GM23338 (cell line): ENCODE results near the gene OSBPL1A. TPM values are rescaled to one million over a fixed set of nuclear protein-coding genes. Genes with fewer than 3 reads are reported as not detected.

Experiments used
- ATAC-seq: fragments of 200-7000 bp; cut with Tn5 transposase; 3 replicates; pipeline ENCODE4 v1.9.1; 2020
- DNase-seq: peaks from one replicate; pipeline ENCODE4 v3.0.0-alpha.2; 2015; ENCODE audit warnings: low spot score
- H2AFZ ChIP-seq: fragments of 200-600 bp; sonication (generic); 2 replicates; pipeline ENCODE4 v1.8.0; 2016; ENCODE audit warnings: antibody characterized with exemption, mild to moderate bottlenecking, moderate library complexity
- H3F3A ChIP-seq: fragments of 200-600 bp; sonication (generic); replicated peaks from 2 replicates; pipeline ENCODE4 v1.8.0; 2017; ENCODE audit warnings: antibody characterized with exemption, mixed run types, low read depth
- H3K27ac ChIP-seq: fragments of 200-600 bp; sonication (generic); 2 replicates; pipeline ENCODE4 v1.6.1; 2016; ENCODE audit warnings: low read depth
- H3K27me3 ChIP-seq: fragments of 200-600 bp; sonication (generic); 2 replicates; pipeline ENCODE4 v1.8.0; 2016; ENCODE audit warnings: mild to moderate bottlenecking, mixed run types, moderate library complexity; ENCODE audit not compliant: insufficient read depth
- H3K36me3 ChIP-seq: fragments of 200-600 bp; sonication (generic); 2 replicates; pipeline ENCODE4 v1.8.0; 2016; ENCODE audit warnings: mild to moderate bottlenecking; ENCODE audit not compliant: insufficient read depth
- H3K4me1 ChIP-seq: fragments of 200-600 bp; sonication (generic); 2 replicates; pipeline ENCODE4 v1.8.0; 2016; ENCODE audit warnings: mild to moderate bottlenecking, moderate library complexity; ENCODE audit not compliant: insufficient read depth
- H3K4me2 ChIP-seq: fragments of 200-600 bp; sonication (generic); 2 replicates; pipeline ENCODE4 v1.7.1; 2017; ENCODE audit warnings: mixed run types
- H3K4me3 ChIP-seq: fragments of 200-600 bp; sonication (generic); 2 replicates; pipeline ENCODE4 v1.6.1; 2016; ENCODE audit warnings: mixed run types
- H3K79me2 ChIP-seq: fragments of 200-600 bp; sonication (generic); replicated peaks from 2 replicates; pipeline ENCODE4 v1.8.0; 2017; ENCODE audit warnings: mild to moderate bottlenecking; ENCODE audit not compliant: insufficient read depth
- H3K9me2 ChIP-seq: fragments of 200-600 bp; sonication (generic); 2 replicates; pipeline ENCODE4 v1.8.0; 2017; ENCODE audit not compliant: insufficient read depth
- H4K20me1 ChIP-seq: fragments of 200-600 bp; sonication (generic); replicated peaks from 2 replicates; pipeline ENCODE4 v1.8.0; 2017; ENCODE audit warnings: mild to moderate bottlenecking; ENCODE audit not compliant: insufficient read depth
- H3K27ac Mint-ChIP-seq: 2 replicates; pipeline ENCODE4 v1.8.0; 2020; ENCODE audit warnings: inconsistent platforms, mild to moderate bottlenecking, moderate library complexity, mixed read lengths
- H3K27me3 Mint-ChIP-seq: 3 replicates; pipeline ENCODE4 v1.8.0; 2022; ENCODE audit warnings: low read depth, mild to moderate bottlenecking, moderate library complexity, mixed read lengths, inconsistent platforms; ENCODE audit not compliant: insufficient read depth, poor library complexity
- H3K36me3 Mint-ChIP-seq: 3 replicates; pipeline ENCODE4 v1.8.0; 2021; ENCODE audit warnings: low read depth, mild to moderate bottlenecking, inconsistent platforms, moderate library complexity, mixed read lengths
- H3K4me1 Mint-ChIP-seq: 3 replicates; pipeline ENCODE4 v1.8.0; 2020; ENCODE audit warnings: mild to moderate bottlenecking, inconsistent platforms, mixed read lengths
- H3K4me3 Mint-ChIP-seq: 3 replicates; pipeline ENCODE4 v1.8.0; 2021; ENCODE audit warnings: moderate library complexity, mild to moderate bottlenecking, inconsistent platforms, mixed read lengths
- H3K9me3 Mint-ChIP-seq: 3 replicates; pipeline ENCODE4 v1.8.0; 2020; ENCODE audit warnings: moderate library complexity, mild to moderate bottlenecking, inconsistent platforms, mixed read lengths
- CREB1 ChIP-seq: fragments of 250-450 bp; sonication (Bioruptor Pico); IDR thresholded peaks from 2 replicates; pipeline ENCODE4 v1.5.0; 2020; ENCODE audit warnings: low read depth, mild to moderate bottlenecking, moderate library complexity
- EZH2 ChIP-seq: fragments of 200-600 bp; sonication (generic); IDR thresholded peaks from one replicate; pipeline ENCODE4 v1.8.0; 2017; ENCODE audit warnings: antibody characterized with exemption, mild to moderate bottlenecking, low read depth; ENCODE audit not compliant: unreplicated experiment
- EZH2phosphoT487 ChIP-seq: fragments of 200-600 bp; sonication (generic); IDR thresholded peaks from one replicate; pipeline ENCODE4 v1.8.1; 2018; ENCODE audit warnings: antibody characterized with exemption; ENCODE audit not compliant: unreplicated experiment
- JUNB ChIP-seq: IDR thresholded peaks from one replicate; pipeline ENCODE4 v1.6.1; 2016; ENCODE audit warnings: antibody characterized with exemption; ENCODE audit not compliant: unreplicated experiment
- POLR2AphosphoS5 ChIP-seq: IDR thresholded peaks from 2 replicates; pipeline ENCODE4 v1.6.1; 2016; ENCODE audit warnings: antibody characterized with exemption, low read depth
- ZNF331 ChIP-seq: fragments of 250-450 bp; sonication (Bioruptor Pico); IDR thresholded peaks from 2 replicates; pipeline ENCODE4 v1.5.0; 2020; ENCODE audit warnings: low read depth, mild to moderate bottlenecking, moderate library complexity
- polyA plus RNA-seq: library from polyadenylated mRNA; unstranded; fragments of >200 nt; fragmentation: Nextera tagmentation; extraction: Ambion mirVana; gene quantifications from 2 replicates; pipeline ENCODE4 v1.2.1, GENCODE V29; 2016
- total RNA-seq: library from RNA; depleted of rRNA; stranded (reverse); fragments of >200 nt; shearing (Covaris generic); gene quantifications from 2 replicates; pipeline ENCODE4 v1.2.3, GENCODE V29; 2014
- TF ChIP-seq, protein P1 (sequence below): IDR thresholded peaks from one replicate; pipeline ENCODE4 v1.6.1; 2018; ENCODE audit warnings: antibody characterized with exemption; ENCODE audit not compliant: unreplicated experiment
- TF ChIP-seq, protein P2 (sequence below), 2 experiments: fragments of 200-600 bp in 1 of 2; sonication (generic) in 1 of 2; conservative IDR thresholded peaks; 2 replicates each; pipeline versions ENCODE4 v1.5.1 to v1.6.1; 2016 to 2017; ENCODE audit warnings: antibody characterized with exemption in 2 of 2, low read depth in 2 of 2, mild to moderate bottlenecking in 2 of 2, moderate library complexity in 1 of 2

Gene OSBPL1A
- total and polyA plus RNA-seq, 2 experiments from 2014 or later = 55.6 to 71.4 TPM

DNA sequence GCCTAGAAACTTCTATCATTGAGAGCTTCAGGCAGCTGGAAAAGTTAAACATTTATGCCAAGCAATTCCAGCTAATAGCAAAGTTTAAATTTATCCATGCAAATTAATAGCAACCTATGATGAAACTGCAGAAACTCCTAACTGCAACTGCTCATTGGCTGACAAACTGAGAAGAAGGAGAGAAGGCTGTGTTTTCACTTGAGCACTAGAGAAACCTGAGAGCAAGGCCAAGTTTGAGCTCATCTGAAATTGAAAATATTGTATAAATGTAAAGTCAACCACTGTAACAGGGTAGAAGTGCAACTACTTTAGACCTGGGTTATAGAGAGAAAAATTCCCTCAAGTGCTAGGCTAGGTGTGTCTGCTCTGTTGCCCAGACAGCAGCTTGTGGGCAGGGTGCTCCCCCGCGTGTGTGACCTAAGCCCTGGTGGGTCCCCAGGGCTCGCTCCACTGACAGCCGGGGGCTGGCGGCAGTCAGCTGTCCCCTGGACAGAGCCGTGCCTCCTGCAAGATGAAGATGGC lies 208.6 kb downstream of the OSBPL1A start:
- Histone ChIP-seq H2AFZ (no peak overlapping the region), H3K4me3 (no peak overlapping the region), H3K27ac (0 out of 2 replicates have a peak overlapping the region, but pooled peaks have one; percentile 12), H3F3A (no peaks in the 10 kb centered on the region), H3K4me2 (no peak overlapping the region), H3K4me1 (peaks cover 3% of the 10 kb centered on the region; the same call in 1 of the 2 replicates), H3K36me3 (no peaks in the 10 kb centered on the region), H4K20me1 (no peaks in the 10 kb centered on the region; the same call in 1 of the 2 replicates), H3K79me2 (no peaks in the 10 kb centered on the region), H3K27me3 (no peaks in the 10 kb centered on the region), H3K9me2 (no peaks in the 10 kb centered on the region)
- DNase-seq (no peak), ATAC-seq (peak; percentile 23; the same call in 2 of the 3 replicates)
- Mint-ChIP-seq H3K27ac (no peak overlapping the region), H3K27me3 (peaks cover 11% of the 10 kb centered on the region), H3K9me3 (no peaks in the 10 kb centered on the region), H3K4me3 (no peak overlapping the region), H3K36me3 (no peaks in the 10 kb centered on the region; the same call in 2 of the 3 replicates), H3K4me1 (peaks cover 22% of the 10 kb centered on the region)
- TF ChIP-seq ZNF331 = no peak
- TF ChIP-seq, protein P1, sequence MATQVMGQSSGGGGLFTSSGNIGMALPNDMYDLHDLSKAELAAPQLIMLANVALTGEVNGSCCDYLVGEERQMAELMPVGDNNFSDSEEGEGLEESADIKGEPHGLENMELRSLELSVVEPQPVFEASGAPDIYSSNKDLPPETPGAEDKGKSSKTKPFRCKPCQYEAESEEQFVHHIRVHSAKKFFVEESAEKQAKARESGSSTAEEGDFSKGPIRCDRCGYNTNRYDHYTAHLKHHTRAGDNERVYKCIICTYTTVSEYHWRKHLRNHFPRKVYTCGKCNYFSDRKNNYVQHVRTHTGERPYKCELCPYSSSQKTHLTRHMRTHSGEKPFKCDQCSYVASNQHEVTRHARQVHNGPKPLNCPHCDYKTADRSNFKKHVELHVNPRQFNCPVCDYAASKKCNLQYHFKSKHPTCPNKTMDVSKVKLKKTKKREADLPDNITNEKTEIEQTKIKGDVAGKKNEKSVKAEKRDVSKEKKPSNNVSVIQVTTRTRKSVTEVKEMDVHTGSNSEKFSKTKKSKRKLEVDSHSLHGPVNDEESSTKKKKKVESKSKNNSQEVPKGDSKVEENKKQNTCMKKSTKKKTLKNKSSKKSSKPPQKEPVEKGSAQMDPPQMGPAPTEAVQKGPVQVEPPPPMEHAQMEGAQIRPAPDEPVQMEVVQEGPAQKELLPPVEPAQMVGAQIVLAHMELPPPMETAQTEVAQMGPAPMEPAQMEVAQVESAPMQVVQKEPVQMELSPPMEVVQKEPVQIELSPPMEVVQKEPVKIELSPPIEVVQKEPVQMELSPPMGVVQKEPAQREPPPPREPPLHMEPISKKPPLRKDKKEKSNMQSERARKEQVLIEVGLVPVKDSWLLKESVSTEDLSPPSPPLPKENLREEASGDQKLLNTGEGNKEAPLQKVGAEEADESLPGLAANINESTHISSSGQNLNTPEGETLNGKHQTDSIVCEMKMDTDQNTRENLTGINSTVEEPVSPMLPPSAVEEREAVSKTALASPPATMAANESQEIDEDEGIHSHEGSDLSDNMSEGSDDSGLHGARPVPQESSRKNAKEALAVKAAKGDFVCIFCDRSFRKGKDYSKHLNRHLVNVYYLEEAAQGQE = no peak
- TF ChIP-seq POLR2AphosphoS5 = no peak
- TF ChIP-seq JUNB = no peak

DNA sequence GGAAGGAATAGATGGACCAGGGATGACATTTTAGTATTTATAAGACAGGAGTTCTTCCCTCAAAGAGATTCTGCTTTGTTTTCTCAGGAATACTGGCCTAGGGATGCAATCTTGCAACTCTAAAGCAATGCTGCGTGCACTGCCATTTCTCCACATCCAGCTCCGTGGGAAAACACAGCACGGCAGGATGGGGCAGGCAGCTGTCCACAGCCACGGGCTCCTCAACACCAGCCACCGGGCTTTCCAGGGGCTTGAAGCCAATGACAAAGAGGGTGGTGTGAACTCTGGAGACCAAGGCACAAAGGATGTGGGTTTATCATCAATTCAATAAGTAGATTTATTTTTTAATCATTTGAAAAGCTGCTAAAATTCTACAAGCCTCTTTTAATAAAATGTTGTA lies 209.5 kb downstream of the OSBPL1A start:
- H3K9me3 Mint-ChIP-seq = no peaks in the 10 kb centered on the region
- H3K27me3 Mint-ChIP-seq = peaks cover 11% of the 10 kb centered on the region
- no peak overlapping the region for H3K4me3 Mint-ChIP-seq
- no peaks in the 10 kb centered on the region for H3K36me3 ChIP-seq
- H3K9me2 ChIP-seq = no peaks in the 10 kb centered on the region
- no peaks in the 10 kb centered on the region for H3K79me2 ChIP-seq
- H3K4me1 ChIP-seq = peaks cover 3% of the 10 kb centered on the region; the same call in 1 of the 2 replicates
- H3F3A ChIP-seq = no peaks in the 10 kb centered on the region
- no peak overlapping the region for H2AFZ ChIP-seq
- no peak for DNase-seq
- no peak overlapping the region for H3K4me3 ChIP-seq
- no peak overlapping the region for H3K27ac ChIP-seq
- H3K36me3 Mint-ChIP-seq = no peaks in the 10 kb centered on the region; the same call in 2 of the 3 replicates
- no peak overlapping the region for H3K27ac Mint-ChIP-seq
- peaks cover 22% of the 10 kb centered on the region for H3K4me1 Mint-ChIP-seq
- no peak for ATAC-seq
- no peaks in the 10 kb centered on the region; the same call in 1 of the 2 replicates for H4K20me1 ChIP-seq
- no peak overlapping the region for H3K4me2 ChIP-seq
- no peaks in the 10 kb centered on the region for H3K27me3 ChIP-seq
- TF ChIP-seq EZH2 (no peak), JUNB (no peak), EZH2phosphoT487 (no peak), CREB1 (CRISPR knock-in tag) (no peak), POLR2AphosphoS5 (no peak)
- TF ChIP-seq, protein P1 = no peak
- TF ChIP-seq, protein P2, sequence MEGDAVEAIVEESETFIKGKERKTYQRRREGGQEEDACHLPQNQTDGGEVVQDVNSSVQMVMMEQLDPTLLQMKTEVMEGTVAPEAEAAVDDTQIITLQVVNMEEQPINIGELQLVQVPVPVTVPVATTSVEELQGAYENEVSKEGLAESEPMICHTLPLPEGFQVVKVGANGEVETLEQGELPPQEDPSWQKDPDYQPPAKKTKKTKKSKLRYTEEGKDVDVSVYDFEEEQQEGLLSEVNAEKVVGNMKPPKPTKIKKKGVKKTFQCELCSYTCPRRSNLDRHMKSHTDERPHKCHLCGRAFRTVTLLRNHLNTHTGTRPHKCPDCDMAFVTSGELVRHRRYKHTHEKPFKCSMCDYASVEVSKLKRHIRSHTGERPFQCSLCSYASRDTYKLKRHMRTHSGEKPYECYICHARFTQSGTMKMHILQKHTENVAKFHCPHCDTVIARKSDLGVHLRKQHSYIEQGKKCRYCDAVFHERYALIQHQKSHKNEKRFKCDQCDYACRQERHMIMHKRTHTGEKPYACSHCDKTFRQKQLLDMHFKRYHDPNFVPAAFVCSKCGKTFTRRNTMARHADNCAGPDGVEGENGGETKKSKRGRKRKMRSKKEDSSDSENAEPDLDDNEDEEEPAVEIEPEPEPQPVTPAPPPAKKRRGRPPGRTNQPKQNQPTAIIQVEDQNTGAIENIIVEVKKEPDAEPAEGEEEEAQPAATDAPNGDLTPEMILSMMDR (conservative IDR thresholded peaks at IDR 0.05; ENCODE audit: low read depth in 2 of 2) = no peak
